GM19099 (cell line): ENCODE measurements around the gene DPP9.

Experiments
- POLR2A ChIP-seq: IDR thresholded peaks from 3 replicates; pipeline ENCODE4 v1.6.1; 2011; ENCODE audit warnings: low read depth; ENCODE audit not compliant: insufficient read length; ENCODE audit errors: extremely low read depth

The DPP9 gene

GRCh38 chr19:4748185-4748584, 24.5 kb upstream of the DPP9 start:
- no peak for TF ChIP-seq POLR2A

GRCh38 chr19:4745986-4746385, 22.3 kb upstream of the DPP9 start:
- TF ChIP-seq POLR2A, result no peak

- TF ChIP-seq POLR2A, result no peak
These were observed 21.0 kb upstream of the DPP9 start for GRCh38 chr19:4744451-4745174.

GRCh38 chr19:4742723-4743646, 19.3 kb upstream of the DPP9 start:
- TF ChIP-seq POLR2A, result no peak

- TF ChIP-seq POLR2A, result no peak
These were observed 16.4 kb upstream of the DPP9 start for GRCh38 chr19:4740092-4740491.

- no peak for TF ChIP-seq POLR2A
These were observed 15.1 kb upstream of the DPP9 start for GRCh38 chr19:4738734-4739133.

GRCh38 chr19:4737955-4738600, 14.4 kb upstream of the DPP9 start:
- no peak for TF ChIP-seq POLR2A

GRCh38 chr19:4733755-4734345, 10.2 kb upstream of the DPP9 start:
- no peak for TF ChIP-seq POLR2A

- TF ChIP-seq POLR2A, result no peak
These were observed 9.1 kb upstream of the DPP9 start for GRCh38 chr19:4732680-4733114.

- TF ChIP-seq POLR2A, result no peak
These were observed 7.1 kb upstream of the DPP9 start for GRCh38 chr19:4730740-4731171.

- no peak for TF ChIP-seq POLR2A
These were observed 5.2 kb upstream of the DPP9 start for GRCh38 chr19:4728871-4729270.

- TF ChIP-seq POLR2A, result no peak
These were observed 709 bp downstream of the DPP9 start for GRCh38 chr19:4722671-4723594.

GRCh38 chr19:4721196-4721595, 2.4 kb downstream of the DPP9 start:
- TF ChIP-seq POLR2A, result no peak
